ENCODE results near the gene SPTBN4.

The SPTBN4 gene

DNA sequence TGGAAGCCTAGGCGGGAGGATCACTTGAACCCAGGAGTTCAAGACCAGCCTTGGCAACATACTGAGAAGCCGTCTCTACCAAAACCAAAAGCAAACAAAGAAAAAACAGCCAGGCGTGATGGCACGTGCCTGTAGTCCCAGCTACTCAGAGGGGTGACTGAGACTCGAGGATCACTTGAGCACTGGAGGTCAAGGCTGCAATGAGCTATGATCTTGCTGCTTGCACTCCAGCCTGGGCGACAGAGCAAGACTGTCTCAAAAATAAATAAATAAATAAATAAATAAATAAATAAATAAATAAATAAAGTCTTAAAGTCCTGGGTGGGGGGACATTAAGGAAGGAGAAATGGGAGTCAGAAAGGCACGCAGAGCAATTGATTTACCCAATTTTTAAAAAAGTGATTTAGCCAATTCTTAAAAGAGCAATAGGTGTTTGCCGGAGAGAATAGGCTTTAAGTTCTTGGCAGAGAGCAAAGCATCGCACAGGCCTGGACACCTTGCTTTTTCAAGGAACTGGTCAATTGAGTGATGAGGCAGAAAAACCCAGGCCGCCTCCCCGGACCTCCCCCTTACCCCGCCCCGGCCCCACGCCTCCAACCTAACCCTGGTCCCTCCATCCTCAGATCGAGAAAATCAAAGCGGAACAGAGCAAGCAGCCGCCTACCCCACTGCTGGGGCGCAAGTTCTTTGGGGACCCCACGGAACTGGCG lies 100.4 kb downstream of the SPTBN4 start (continued):
- TF ChIP-seq ZNF112 (tag by site-specific recombination; IDR thresholded peaks at IDR 0.05): no peak
- TF ChIP-seq, protein P1, sequence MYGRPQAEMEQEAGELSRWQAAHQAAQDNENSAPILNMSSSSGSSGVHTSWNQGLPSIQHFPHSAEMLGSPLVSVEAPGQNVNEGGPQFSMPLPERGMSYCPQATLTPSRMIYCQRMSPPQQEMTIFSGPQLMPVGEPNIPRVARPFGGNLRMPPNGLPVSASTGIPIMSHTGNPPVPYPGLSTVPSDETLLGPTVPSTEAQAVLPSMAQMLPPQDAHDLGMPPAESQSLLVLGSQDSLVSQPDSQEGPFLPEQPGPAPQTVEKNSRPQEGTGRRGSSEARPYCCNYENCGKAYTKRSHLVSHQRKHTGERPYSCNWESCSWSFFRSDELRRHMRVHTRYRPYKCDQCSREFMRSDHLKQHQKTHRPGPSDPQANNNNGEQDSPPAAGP (tag by site-specific recombination; IDR thresholded peaks at IDR 0.05): no peak
- no peak; the same call in 1 of the 2 replicates for TF ChIP-seq ZNF768 (tag by site-specific recombination; IDR thresholded peaks at IDR 0.05)
- TF ChIP-seq ZNF747 (tag by site-specific recombination; IDR thresholded peaks at IDR 0.05): no peak
- TF ChIP-seq ZNF529 (tag by site-specific recombination; IDR thresholded peaks at IDR 0.05; ENCODE audit: insufficient replicate concordance): no peak
- no peak for TF ChIP-seq PRDM1 (tag by site-specific recombination; IDR thresholded peaks at IDR 0.05)
- no peak for TF ChIP-seq SP2 (tag by site-specific recombination; IDR thresholded peaks at IDR 0.05)
- peak; percentile 96; the same call in 1 of the 2 replicates for TF ChIP-seq KLF7 (tag by site-specific recombination; IDR thresholded peaks at IDR 0.05; ENCODE audit: borderline replicate concordance)
- peak; percentile 60; the same call in 1 of the 2 replicates for TF ChIP-seq FEZF1 (tag by site-specific recombination; IDR thresholded peaks at IDR 0.05)
- TF ChIP-seq TCF7L2 (IDR thresholded peaks at IDR 0.05; ENCODE audit: borderline replicate concordance, low read depth, low read length): no peak
- no peak for TF ChIP-seq ZNF311 (tag by site-specific recombination; IDR thresholded peaks at IDR 0.05; ENCODE audit: borderline replicate concordance)
- peak; percentile 97; the same call in 1 of the 2 replicates for TF ChIP-seq ZBTB1 (tag by site-specific recombination; IDR thresholded peaks at IDR 0.05)
- no peak for TF ChIP-seq ZNF473 (tag by site-specific recombination; IDR thresholded peaks at IDR 0.05)
- TF ChIP-seq ZNF274 (IDR thresholded peaks at IDR 0.05; ENCODE audit: low read length): no peak
- no peak; the same call in 1 of the 2 replicates for TF ChIP-seq ZNF274 (tag by site-specific recombination; IDR thresholded peaks at IDR 0.05; ENCODE audit: borderline replicate concordance)
- peak; percentile 31; the same call in 1 of the 2 replicates for TF ChIP-seq OSR2 (tag by site-specific recombination; IDR thresholded peaks at IDR 0.05)
- peak; percentile 100 for TF ChIP-seq ZNF433 (tag by site-specific recombination; IDR thresholded peaks at IDR 0.05; ENCODE audit: low read depth)
- TF ChIP-seq ZNF610 (tag by site-specific recombination; IDR thresholded peaks at IDR 0.05; ENCODE audit: borderline replicate concordance): peak; percentile 78
- no peak for TF ChIP-seq ZNF248 (tag by site-specific recombination; IDR thresholded peaks at IDR 0.05)
- no peak for TF ChIP-seq ZNF133 (tag by site-specific recombination; IDR thresholded peaks at IDR 0.05)
- no peak for TF ChIP-seq ZFP41 (tag by site-specific recombination; IDR thresholded peaks at IDR 0.05; ENCODE audit: borderline replicate concordance)
- TF ChIP-seq ZNF561 (tag by site-specific recombination; IDR thresholded peaks at IDR 0.05; ENCODE audit: borderline replicate concordance): no peak
- TF ChIP-seq ZNF169 (tag by site-specific recombination; IDR thresholded peaks at IDR 0.05): no peak
- TF ChIP-seq, protein P2, sequence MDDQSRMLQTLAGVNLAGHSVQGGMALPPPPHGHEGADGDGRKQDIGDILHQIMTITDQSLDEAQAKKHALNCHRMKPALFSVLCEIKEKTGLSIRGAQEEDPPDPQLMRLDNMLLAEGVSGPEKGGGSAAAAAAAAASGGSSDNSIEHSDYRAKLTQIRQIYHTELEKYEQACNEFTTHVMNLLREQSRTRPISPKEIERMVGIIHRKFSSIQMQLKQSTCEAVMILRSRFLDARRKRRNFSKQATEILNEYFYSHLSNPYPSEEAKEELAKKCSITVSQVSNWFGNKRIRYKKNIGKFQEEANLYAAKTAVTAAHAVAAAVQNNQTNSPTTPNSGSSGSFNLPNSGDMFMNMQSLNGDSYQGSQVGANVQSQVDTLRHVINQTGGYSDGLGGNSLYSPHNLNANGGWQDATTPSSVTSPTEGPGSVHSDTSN (CRISPR knock-in tag; IDR thresholded peaks at IDR 0.05): no peak
- TF ChIP-seq, protein P3, sequence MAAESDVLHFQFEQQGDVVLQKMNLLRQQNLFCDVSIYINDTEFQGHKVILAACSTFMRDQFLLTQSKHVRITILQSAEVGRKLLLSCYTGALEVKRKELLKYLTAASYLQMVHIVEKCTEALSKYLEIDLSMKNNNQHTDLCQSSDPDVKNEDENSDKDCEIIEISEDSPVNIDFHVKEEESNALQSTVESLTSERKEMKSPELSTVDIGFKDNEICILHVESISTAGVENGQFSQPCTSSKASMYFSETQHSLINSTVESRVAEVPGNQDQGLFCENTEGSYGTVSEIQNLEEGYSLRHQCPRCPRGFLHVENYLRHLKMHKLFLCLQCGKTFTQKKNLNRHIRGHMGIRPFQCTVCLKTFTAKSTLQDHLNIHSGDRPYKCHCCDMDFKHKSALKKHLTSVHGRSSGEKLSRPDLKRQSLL (tag by site-specific recombination; IDR thresholded peaks at IDR 0.05): no peak
- no peak for TF ChIP-seq ZNF658 (tag by site-specific recombination; IDR thresholded peaks at IDR 0.05)
- no peak for TF ChIP-seq ZNF624 (tag by site-specific recombination; IDR thresholded peaks at IDR 0.05)
- TF ChIP-seq ZNF391 (tag by site-specific recombination; IDR thresholded peaks at IDR 0.05; ENCODE audit: borderline replicate concordance, low read depth): no peak
- TF ChIP-seq ZNF776 (tag by site-specific recombination; IDR thresholded peaks at IDR 0.05; ENCODE audit: borderline replicate concordance): no peak
- no peak for TF ChIP-seq ZNF677 (tag by site-specific recombination; IDR thresholded peaks at IDR 0.05)
- peak; percentile 96; the same call in 1 of the 2 replicates for TF ChIP-seq OVOL3 (tag by site-specific recombination; IDR thresholded peaks at IDR 0.05)
- TF ChIP-seq, protein P4, sequence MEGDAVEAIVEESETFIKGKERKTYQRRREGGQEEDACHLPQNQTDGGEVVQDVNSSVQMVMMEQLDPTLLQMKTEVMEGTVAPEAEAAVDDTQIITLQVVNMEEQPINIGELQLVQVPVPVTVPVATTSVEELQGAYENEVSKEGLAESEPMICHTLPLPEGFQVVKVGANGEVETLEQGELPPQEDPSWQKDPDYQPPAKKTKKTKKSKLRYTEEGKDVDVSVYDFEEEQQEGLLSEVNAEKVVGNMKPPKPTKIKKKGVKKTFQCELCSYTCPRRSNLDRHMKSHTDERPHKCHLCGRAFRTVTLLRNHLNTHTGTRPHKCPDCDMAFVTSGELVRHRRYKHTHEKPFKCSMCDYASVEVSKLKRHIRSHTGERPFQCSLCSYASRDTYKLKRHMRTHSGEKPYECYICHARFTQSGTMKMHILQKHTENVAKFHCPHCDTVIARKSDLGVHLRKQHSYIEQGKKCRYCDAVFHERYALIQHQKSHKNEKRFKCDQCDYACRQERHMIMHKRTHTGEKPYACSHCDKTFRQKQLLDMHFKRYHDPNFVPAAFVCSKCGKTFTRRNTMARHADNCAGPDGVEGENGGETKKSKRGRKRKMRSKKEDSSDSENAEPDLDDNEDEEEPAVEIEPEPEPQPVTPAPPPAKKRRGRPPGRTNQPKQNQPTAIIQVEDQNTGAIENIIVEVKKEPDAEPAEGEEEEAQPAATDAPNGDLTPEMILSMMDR (tag by site-specific recombination; IDR thresholded peaks at IDR 0.05): no peak
- no peak; the same call in 1 of the 2 replicates for TF ChIP-seq KLF1 (tag by site-specific recombination; IDR thresholded peaks at IDR 0.05)
- TF ChIP-seq, protein P5, sequence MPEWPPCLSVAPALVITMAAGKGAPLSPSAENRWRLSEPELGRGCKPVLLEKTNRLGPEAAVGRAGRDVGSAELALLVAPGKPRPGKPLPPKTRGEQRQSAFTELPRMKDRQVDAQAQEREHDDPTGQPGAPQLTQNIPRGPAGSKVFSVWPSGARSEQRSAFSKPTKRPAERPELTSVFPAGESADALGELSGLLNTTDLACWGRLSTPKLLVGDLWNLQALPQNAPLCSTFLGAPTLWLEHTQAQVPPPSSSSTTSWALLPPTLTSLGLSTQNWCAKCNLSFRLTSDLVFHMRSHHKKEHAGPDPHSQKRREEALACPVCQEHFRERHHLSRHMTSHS (tag by site-specific recombination; IDR thresholded peaks at IDR 0.05): peak; percentile 73

Measured in HEK293 (cell line).